HUES6 (cell line): ENCODE data around the gene PCNX2.

Experiments used
- H3K27ac ChIP-seq: 2 replicates; pipeline ENCODE4 v1.7.0; 2013; ENCODE audit warnings: low read depth, mild to moderate bottlenecking, low read length, inconsistent platforms
- H3K27me3 ChIP-seq: 2 replicates; pipeline ENCODE4 v1.6.1; 2013; ENCODE audit warnings: low read length; ENCODE audit not compliant: control insufficient read depth, insufficient read depth
- H3K36me3 ChIP-seq: 2 replicates; pipeline ENCODE4 v1.6.1; 2013; ENCODE audit warnings: low read length; ENCODE audit not compliant: control insufficient read depth, insufficient read depth
- H3K4me1 ChIP-seq: 2 replicates; pipeline ENCODE4 v1.6.1; 2013; ENCODE audit warnings: low read length; ENCODE audit not compliant: control insufficient read depth, insufficient read depth
- H3K4me3 ChIP-seq: 2 replicates; pipeline ENCODE4 v1.5.1; 2013; ENCODE audit warnings: low read depth, low read length
- H3K9ac ChIP-seq: one replicate; pipeline ENCODE4 v1.6.1; 2013; ENCODE audit warnings: mild to moderate bottlenecking, low read length
- H3K9me3 ChIP-seq: 2 replicates; pipeline ENCODE4 v1.6.1; 2013; ENCODE audit warnings: low read depth, low read length; ENCODE audit not compliant: control insufficient read depth, insufficient read depth

Gene PCNX2

GRCh38 chr1:232985882-232986526 lies 309.5 kb downstream of the PCNX2 start:
- H3K27ac ChIP-seq: no peak overlapping the region
- H3K9me3 ChIP-seq: no peaks in the 10 kb centered on the region
- no peak overlapping the region for H3K9ac ChIP-seq
- H3K27me3 ChIP-seq: no peaks in the 10 kb centered on the region
- no peaks in the 10 kb centered on the region for H3K4me1 ChIP-seq
- H3K36me3 ChIP-seq: peaks cover 29% of the 10 kb centered on the region
- H3K4me3 ChIP-seq: no peak overlapping the region

- Histone ChIP-seq H3K4me1 (no peaks in the 10 kb centered on the region), H3K9me3 (no peaks in the 10 kb centered on the region), H3K36me3 (peaks cover 17% of the 10 kb centered on the region), H3K27me3 (no peaks in the 10 kb centered on the region), H3K27ac (no peak overlapping the region), H3K9ac (no peak overlapping the region), H3K4me3 (no peak overlapping the region)
Observed at GRCh38 chr1:232984577-232985425, 310.7 kb downstream of the PCNX2 start.

- Histone ChIP-seq H3K4me1 (no peaks in the 10 kb centered on the region), H3K27ac (no peak overlapping the region), H3K27me3 (no peaks in the 10 kb centered on the region), H3K9me3 (no peaks in the 10 kb centered on the region), H3K9ac (no peak overlapping the region), H3K4me3 (no peak overlapping the region), H3K36me3 (peaks cover 22% of the 10 kb centered on the region)
Observed at GRCh38 chr1:232983817-232984567, 311.5 kb downstream of the PCNX2 start.

- Histone ChIP-seq H3K9ac (no peak overlapping the region), H3K4me3 (no peak overlapping the region), H3K4me1 (no peaks in the 10 kb centered on the region), H3K27ac (no peak overlapping the region), H3K36me3 (peaks cover 28% of the 10 kb centered on the region), H3K9me3 (no peaks in the 10 kb centered on the region), H3K27me3 (no peaks in the 10 kb centered on the region)
Observed at GRCh38 chr1:232983375-232983774, 312.1 kb downstream of the PCNX2 start.

GRCh38 chr1:232982238-232982944 lies 313.1 kb downstream of the PCNX2 start:
- no peaks in the 10 kb centered on the region for H3K27me3 ChIP-seq
- H3K9me3 ChIP-seq: no peaks in the 10 kb centered on the region
- no peak overlapping the region for H3K9ac ChIP-seq
- no peak overlapping the region for H3K4me3 ChIP-seq
- peaks cover 37% of the 10 kb centered on the region for H3K36me3 ChIP-seq
- no peaks in the 10 kb centered on the region for H3K4me1 ChIP-seq
- no peak overlapping the region for H3K27ac ChIP-seq

GRCh38 chr1:232980986-232981560 lies 314.5 kb downstream of the PCNX2 start:
- Histone ChIP-seq H3K27ac (no peak overlapping the region), H3K9me3 (no peaks in the 10 kb centered on the region), H3K4me3 (no peak overlapping the region), H3K36me3 (peaks cover 48% of the 10 kb centered on the region), H3K4me1 (no peaks in the 10 kb centered on the region), H3K27me3 (no peaks in the 10 kb centered on the region), H3K9ac (no peak overlapping the region)

- peaks cover 48% of the 10 kb centered on the region for H3K36me3 ChIP-seq
- H3K27ac ChIP-seq: no peak overlapping the region
- H3K4me1 ChIP-seq: no peaks in the 10 kb centered on the region
- H3K4me3 ChIP-seq: no peak overlapping the region
- no peaks in the 10 kb centered on the region for H3K27me3 ChIP-seq
- no peaks in the 10 kb centered on the region for H3K9me3 ChIP-seq
- no peak overlapping the region for H3K9ac ChIP-seq
Observed at GRCh38 chr1:232980355-232980978, 315.1 kb downstream of the PCNX2 start.

GRCh38 chr1:232979558-232979957 lies 316.0 kb downstream of the PCNX2 start:
- Histone ChIP-seq H3K4me1 (no peaks in the 10 kb centered on the region), H3K36me3 (peaks cover 54% of the 10 kb centered on the region), H3K27me3 (no peaks in the 10 kb centered on the region), H3K4me3 (no peak overlapping the region), H3K27ac (no peak overlapping the region), H3K9me3 (no peaks in the 10 kb centered on the region), H3K9ac (no peak overlapping the region)

GRCh38 chr1:232978815-232979214 lies 316.7 kb downstream of the PCNX2 start:
- Histone ChIP-seq H3K36me3 (peaks cover 60% of the 10 kb centered on the region), H3K27ac (no peak overlapping the region), H3K27me3 (no peaks in the 10 kb centered on the region)

GRCh38 chr1:232978091-232978634 lies 317.4 kb downstream of the PCNX2 start:
- Histone ChIP-seq H3K36me3 (peaks cover 62% of the 10 kb centered on the region), H3K9me3 (no peaks in the 10 kb centered on the region; the same call in 1 of the 2 replicates), H3K4me1 (no peaks in the 10 kb centered on the region), H3K27ac (no peak overlapping the region), H3K9ac (no peak overlapping the region), H3K27me3 (no peaks in the 10 kb centered on the region), H3K4me3 (no peak overlapping the region)

More at GRCh38 chr1:232978815-232979214, 316.7 kb downstream of the PCNX2 start:
- no peak overlapping the region for H3K9ac ChIP-seq
- no peaks in the 10 kb centered on the region for H3K4me1 ChIP-seq
- no peak overlapping the region for H3K4me3 ChIP-seq
- H3K9me3 ChIP-seq: no peaks in the 10 kb centered on the region; the same call in 1 of the 2 replicates
